Heart right ventricle (tissue), 16 donors: ENCODE data around the gene EDNRA. TPM values are rescaled to one million over a fixed set of nuclear protein-coding genes. Genes with fewer than 3 reads are reported as not detected.
A peak's percentile ranks its signal among the peaks of the same experiment; 100 is the strongest.

Experiments
- ATAC-seq, 8 donors: fragments of 200-7000 bp; cut with Tn5 transposase; one replicate each; pipeline ENCODE4 v1.9.1; 2020; ENCODE audit warnings: mild to moderate bottlenecking in 8 of 8, moderate library complexity in 8 of 8, moderate number of reproducible peaks in 1 of 8
- DNase-seq, 2 donors: peaks; one replicate each; pipeline ENCODE4 v3.0.0-alpha.2; 2020
- H3K27ac ChIP-seq, 10 donors: fragments of 200-600 bp; sonication (generic) in 2 of 10; one replicate each; pipeline versions ENCODE4 v1.5.0 to v1.8.0; 2020 to 2022; ENCODE audit warnings: mild to moderate bottlenecking in 3 of 10
- H3K27me3 ChIP-seq, 7 donors: fragments of 200-600 bp; one replicate each; pipeline ENCODE4 v1.8.0; 2021 to 2022; ENCODE audit warnings: mild to moderate bottlenecking in 2 of 7
- H3K36me3 ChIP-seq, 9 donors: fragments of 200-600 bp; sonication (generic) in 1 of 9; one replicate each; pipeline versions ENCODE4 v1.5.0 to v1.8.0; 2020 to 2022; ENCODE audit warnings: mild to moderate bottlenecking in 2 of 9
- H3K4me1 ChIP-seq, 9 donors: fragments of 200-600 bp; sonication (generic) in 1 of 9; one replicate each; pipeline versions ENCODE4 v1.5.0 to v1.8.0; 2020 to 2022; ENCODE audit warnings: mild to moderate bottlenecking in 4 of 9
- H3K4me3 ChIP-seq, 10 donors: fragments of 200-600 bp; sonication (generic) in 2 of 10; one replicate each; pipeline versions ENCODE4 v1.5.0 to v1.8.0; 2020 to 2022; ENCODE audit warnings: mild to moderate bottlenecking in 7 of 10, moderate library complexity in 2 of 10
- H3K9me3 ChIP-seq, 11 donors: fragments of 200-600 bp in 10 of 11; sonication (generic) in 2 of 11; one replicate each; pipeline versions ENCODE4 v1.5.0 to v1.8.0; 2013 to 2022; ENCODE audit warnings: mild to moderate bottlenecking in 2 of 11, control low read depth in 1 of 11, moderate library complexity in 1 of 11
- WGBS, 2 donors: extraction: QIAGEN DNeasy Blood & Tissue Kit; methylation state at CpG; one replicate each; pipeline ENCODE4 v1.1.7; 2013; ENCODE audit warnings: inconsistent platforms in 1 of 2; 5-methylcytosine and 5-hydroxymethylcytosine counted together
- intact Hi-C, 10 donors: fragments of 100-400 bp; cut with DNase I; formaldehyde crosslinking; loops; one replicate each; pipeline versions ENCODE4 v1.11.1 to v1.14.2; 2022
- polyA plus RNA-seq, 2 donors: library from polyadenylated mRNA; stranded (reverse); fragments of 200-250 nt; gene quantifications; one replicate each; pipeline ENCODE4 v1.2.3, GENCODE V29; 2013
- total RNA-seq, 10 donors: library from RNA; stranded (reverse); fragmentation: NEBNext Ultra II Directional in 3 of 10; extraction: Animal tissue kit (Norgen Biotek cat#: 25700) in 3 of 10; gene quantifications; one replicate each; pipeline versions ENCODE4 v1.2.1 to v1.2.4, GENCODE V29; 2021 to 2023
- TF ChIP-seq, protein P1 (sequence below), 9 donors: fragments of 200-600 bp; sonication (generic) in 2 of 9; IDR thresholded peaks; one replicate each; pipeline versions ENCODE4 v1.5.0 to v1.8.0; 2021 to 2022; ENCODE audit warnings: antibody characterized with exemption in 9 of 9, mild to moderate bottlenecking in 5 of 9, moderate library complexity in 1 of 9
- donor health status: Arrhythmogenic right ventricular cardiomyopathy.
- donor health status: ischemic (EF 13 %, LVEDD 7.1; RV severe dilation, severe dysfunction).
- donor health status: healthy with polysubstance abuse.
- donor health status: DM: no; HTN: yes; CAD: no.
- donor health status: DM: no; HTN: no; CAD: no.
- donor health status: ischemic (EF 25% LVEDD 6.9; RV normal size, moderate dysfunction).
- donor health status: ischemic (EF 25% LVEDD 5.7; RV mildly dilated, moderate dysfunction).
- donor health status: healthy.
- donor health status: DM: yes; HTN: yes; CAD: no.
- donor health status: Ischemic cardiomyopathy.
- donor health status: ischemic (EF 35%, LVEDD 5.7; RV mildly dilated, moderate dysfunction).
- donor health status: nonischemic (EF 11% LVEDD 7.7; RV severe dilation, severe dysfunction).
- donor health status: DM: yes; HTN: yes; CAD: no.
- donor health status: PGD.
- donor health status: ischemic (EF 29% LVEDD 5.4; RV normal size, mild dysfunction).
- donor health status: nonischemic (EF 23%, LVEDD 6.1; RV moderate dilation, normal function).

The EDNRA gene
- total and polyA plus RNA-seq, 12 donors = 4.4 to 27.4 (median 11.1) TPM

- DNase-seq (peak in 1 of 2 donors; percentile 29), ATAC-seq (peak in 7 of 8 donors; percentile 11 to 43 (median 25))
- intact Hi-C loops = loop anchor here in 3 of 10 donors (5.0 to 10.0 kb wide), 4 partner anchors 37 to 326 kb away; no protein-coding TSS in a partner anchor
- Histone ChIP-seq H3K27ac (peak overlapping the region; percentile 72 to 92 (median 82)), H3K27me3 (peaks cover 0 to 43% (median 5%) of the 10 kb centered on the region in 7 donors), H3K9me3 (peaks cover 0 to 4% (median 0%) of the 10 kb centered on the region in 11 donors), H3K4me1 (peaks cover 0 to 36% (median 6%) of the 10 kb centered on the region in 9 donors), H3K36me3 (no peaks in the 10 kb centered on the region), H3K4me3 (peak overlapping the region in 9 of 10 donors; percentile 48 to 74 (median 67))
- 41 to 47% methylated on average over 11 of the region's 11 CpGs for WGBS, 2 donors
- TF ChIP-seq, protein P1, sequence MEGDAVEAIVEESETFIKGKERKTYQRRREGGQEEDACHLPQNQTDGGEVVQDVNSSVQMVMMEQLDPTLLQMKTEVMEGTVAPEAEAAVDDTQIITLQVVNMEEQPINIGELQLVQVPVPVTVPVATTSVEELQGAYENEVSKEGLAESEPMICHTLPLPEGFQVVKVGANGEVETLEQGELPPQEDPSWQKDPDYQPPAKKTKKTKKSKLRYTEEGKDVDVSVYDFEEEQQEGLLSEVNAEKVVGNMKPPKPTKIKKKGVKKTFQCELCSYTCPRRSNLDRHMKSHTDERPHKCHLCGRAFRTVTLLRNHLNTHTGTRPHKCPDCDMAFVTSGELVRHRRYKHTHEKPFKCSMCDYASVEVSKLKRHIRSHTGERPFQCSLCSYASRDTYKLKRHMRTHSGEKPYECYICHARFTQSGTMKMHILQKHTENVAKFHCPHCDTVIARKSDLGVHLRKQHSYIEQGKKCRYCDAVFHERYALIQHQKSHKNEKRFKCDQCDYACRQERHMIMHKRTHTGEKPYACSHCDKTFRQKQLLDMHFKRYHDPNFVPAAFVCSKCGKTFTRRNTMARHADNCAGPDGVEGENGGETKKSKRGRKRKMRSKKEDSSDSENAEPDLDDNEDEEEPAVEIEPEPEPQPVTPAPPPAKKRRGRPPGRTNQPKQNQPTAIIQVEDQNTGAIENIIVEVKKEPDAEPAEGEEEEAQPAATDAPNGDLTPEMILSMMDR (IDR thresholded peaks at IDR 0.05) = no peak
Observed at GRCh38 chr4:147480502-147480890, 401 bp upstream of the EDNRA start.

- TF ChIP-seq, protein P1 (IDR thresholded peaks at IDR 0.05) = no peak
- peak overlapping the region; percentile 72 to 92 (median 82) for H3K27ac ChIP-seq
- H3K36me3 ChIP-seq = no peaks in the 10 kb centered on the region
- no peak for DNase-seq
- H3K4me1 ChIP-seq = peaks cover 0 to 47% (median 6%) of the 10 kb centered on the region in 9 donors
- peaks cover 0 to 43% (median 5%) of the 10 kb centered on the region in 7 donors for H3K27me3 ChIP-seq
- intact Hi-C loops = loop anchor here in 3 of 10 donors (5.0 to 10.0 kb wide), 4 partner anchors 36 to 327 kb away; no protein-coding TSS in a partner anchor
- peaks cover 0 to under 1% (median 0%) of the 10 kb centered on the region in 11 donors for H3K9me3 ChIP-seq
- peak overlapping the region; percentile 48 to 74 (median 60) for H3K4me3 ChIP-seq
- ATAC-seq = peak in 7 of 8 donors; percentile 7 to 46 (median 20)
- 2 to 6% methylated on average over 13 of the region's 13 CpGs for WGBS, 2 donors
Observed at GRCh38 chr4:147481577-147482109, 746 bp downstream of the EDNRA start.

DNA sequence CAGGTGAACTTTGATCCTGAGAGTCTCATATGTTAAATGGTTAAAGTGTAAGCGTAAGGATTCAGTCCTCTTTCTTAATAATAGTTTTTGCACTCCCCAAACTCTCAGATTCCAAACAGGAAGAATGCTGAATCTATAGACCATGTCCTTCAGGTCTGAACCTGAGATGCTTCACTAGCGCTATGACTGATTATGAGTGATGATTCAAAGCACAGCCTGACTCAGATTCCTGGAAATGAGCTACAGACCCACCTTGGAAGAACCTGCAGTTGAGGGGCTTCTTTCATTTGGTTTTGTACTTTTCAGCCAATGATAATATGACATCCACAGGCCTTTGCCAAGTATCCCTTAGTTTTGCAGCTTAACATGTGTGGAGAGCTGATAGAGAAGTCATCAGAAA is 1.4 kb downstream of the EDNRA start:
- no peak for ATAC-seq
- H3K9me3 ChIP-seq = no peaks in the 10 kb centered on the region
- H3K27me3 ChIP-seq = peaks cover 0 to 43% (median 5%) of the 10 kb centered on the region in 7 donors
- TF ChIP-seq, protein P1 (IDR thresholded peaks at IDR 0.05) = no peak
- H3K27ac ChIP-seq = peak overlapping the region in 9 of 10 donors; percentile 39 to 92 (median 85)
- H3K4me3 ChIP-seq = peak overlapping the region in 9 of 10 donors; percentile 48 to 74 (median 67)
- DNase-seq = no peak
- peaks cover 0 to 54% (median 6%) of the 10 kb centered on the region in 9 donors for H3K4me1 ChIP-seq
- no peaks in the 10 kb centered on the region for H3K36me3 ChIP-seq
- intact Hi-C loops = loop anchor here in 3 of 10 donors (5.0 to 10.0 kb wide), 4 partner anchors 35 to 327 kb away; no protein-coding TSS in a partner anchor
- 31 to 70% methylated on average over 2 of the region's 2 CpGs for WGBS, 2 donors

DNA sequence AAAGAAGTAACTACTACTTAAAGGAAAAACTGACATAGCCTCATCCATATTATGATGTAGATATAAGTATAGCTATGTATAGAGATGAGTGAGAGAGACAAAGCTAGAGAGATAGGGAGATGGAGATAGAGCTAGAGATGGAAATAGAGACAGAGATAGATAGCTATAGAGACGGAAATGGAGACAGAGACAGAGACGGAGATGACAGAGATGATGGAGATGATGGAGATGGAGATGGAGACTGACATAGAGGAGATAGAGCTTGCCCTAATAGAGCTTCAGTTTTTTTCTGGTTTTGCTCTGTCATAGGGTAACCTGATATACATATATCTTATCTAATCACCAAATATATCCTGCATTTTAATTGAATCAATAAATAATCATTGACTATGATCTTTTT is 4.3 kb downstream of the EDNRA start:
- TF ChIP-seq, protein P1 (IDR thresholded peaks at IDR 0.05) = no peak
- Histone ChIP-seq H3K27ac (peak overlapping the region in 1 of 10 donors; percentile 92), H3K4me3 (peak overlapping the region in 1 of 10 donors; percentile 11), H3K4me1 (peaks cover 0 to 65% (median 4%) of the 10 kb centered on the region in 9 donors), H3K36me3 (no peaks in the 10 kb centered on the region), H3K9me3 (no peaks in the 10 kb centered on the region), H3K27me3 (peaks cover 0 to 36% (median 5%) of the 10 kb centered on the region in 7 donors)
- WGBS, 2 donors = 85 to 88% methylated on average over 2 of the region's 2 CpGs
- no peak for ATAC-seq
- intact Hi-C loops = loop anchor here in 2 of 10 donors (10.0 kb wide), 2 partner anchors 120 to 330 kb away; no protein-coding TSS in a partner anchor
- no peak for DNase-seq
